ENCODE data around the gene MAD2L2. TPM values are rescaled to one million over a fixed set of nuclear protein-coding genes. Genes with fewer than 3 reads are reported as not detected.

Gene MAD2L2
- total and polyA plus RNA-seq, 9 of the 15 experiments (the other 6 are each of a cell fraction or from before 2014, with no cell fraction given) = 12.4 to 286 (median 143) TPM

Other genes starting within 250 kb of the MAD2L2 start
Only the 7 nearest of the 12 such genes appear.
- gene FBXO2, start 26.7 kb downstream of the MAD2L2 start, total RNA-seq (2014; rRNA removed) = 1.1 and 1.9 TPM in 2 replicates
- gene FBXO2, start 26.7 kb downstream of the MAD2L2 start, total RNA-seq (2014; rRNA removed; fragmentation: Illumina TruSeq; extraction: Trizol) = 0.16 and 0.25 TPM in 2 replicates
- 0.22 and 0.41 TPM in 2 replicates for gene FBXO2, start 26.7 kb downstream of the MAD2L2 start, total RNA-seq (2015; rRNA removed; fragmentation: Illumina TruSeq; extraction: Trizol)
- gene FBXO2, start 26.7 kb downstream of the MAD2L2 start, total RNA-seq (2021) = 1.4 and 1.7 TPM in 2 replicates
- 1.1 and 2.8 TPM in 2 replicates for gene FBXO2, start 26.7 kb downstream of the MAD2L2 start, polyA plus RNA-seq (2011; rRNA removed)
- gene FBXO2, start 26.7 kb downstream of the MAD2L2 start, polyA plus RNA-seq (2014; fragmentation: Illumina TruSeq; extraction: Trizol) = 0.27 and 0.46 TPM in 2 replicates
- gene FBXO2, start 26.7 kb downstream of the MAD2L2 start, polyA plus RNA-seq (2014; fragmentation: Nextera tagmentation; extraction: Ambion mirVana) = under 1 TPM; 0.04 to 0.27 TPM
- 1.6 and 2.2 TPM in 2 replicates for gene FBXO2, start 26.7 kb downstream of the MAD2L2 start, polyA plus RNA-seq (2014; rRNA removed)
- gene FBXO44, start 26.3 kb downstream of the MAD2L2 start, total RNA-seq (2014; rRNA removed) = 11.6 and 14.7 TPM in 2 replicates
- 2.6 and 3.9 TPM in 2 replicates for gene FBXO44, start 26.3 kb downstream of the MAD2L2 start, total RNA-seq (2014; rRNA removed; fragmentation: Illumina TruSeq; extraction: Trizol)
- 6.1 and 6.7 TPM in 2 replicates for gene FBXO44, start 26.3 kb downstream of the MAD2L2 start, total RNA-seq (2015; rRNA removed; fragmentation: Illumina TruSeq; extraction: Trizol)
- gene FBXO44, start 26.3 kb downstream of the MAD2L2 start, total RNA-seq (2021) = 15.7 and 16.4 TPM in 2 replicates
- gene FBXO44, start 26.3 kb downstream of the MAD2L2 start, polyA plus RNA-seq (2011; rRNA removed) = 8.3 and 18.1 TPM in 2 replicates
- gene FBXO44, start 26.3 kb downstream of the MAD2L2 start, polyA plus RNA-seq (2014; fragmentation: Illumina TruSeq; extraction: Trizol) = 5.9 and 9.8 TPM in 2 replicates
- 1 to 10 TPM in 1 of 2 experiments, under 1 TPM in 1; 0.69 to 1.3 TPM for gene FBXO44, start 26.3 kb downstream of the MAD2L2 start, polyA plus RNA-seq (2014; fragmentation: Nextera tagmentation; extraction: Ambion mirVana)
- 20.9 and 23.7 TPM in 2 replicates for gene FBXO44, start 26.3 kb downstream of the MAD2L2 start, polyA plus RNA-seq (2014; rRNA removed)
- 44.1 and 44.9 TPM in 2 replicates for gene FBXO6, start 16.9 kb downstream of the MAD2L2 start, total RNA-seq (2014; rRNA removed)
- gene FBXO6, start 16.9 kb downstream of the MAD2L2 start, total RNA-seq (2014; rRNA removed; fragmentation: Illumina TruSeq; extraction: Trizol) = 9.6 and 15.2 TPM in 2 replicates
- gene FBXO6, start 16.9 kb downstream of the MAD2L2 start, total RNA-seq (2015; rRNA removed; fragmentation: Illumina TruSeq; extraction: Trizol) = 23.8 and 24.5 TPM in 2 replicates
- 23.2 and 24.9 TPM in 2 replicates for gene FBXO6, start 16.9 kb downstream of the MAD2L2 start, total RNA-seq (2021)
- gene FBXO6, start 16.9 kb downstream of the MAD2L2 start, polyA plus RNA-seq (2011; rRNA removed) = 35.2 and 64.0 TPM in 2 replicates
- 34.1 and 34.7 TPM in 2 replicates for gene FBXO6, start 16.9 kb downstream of the MAD2L2 start, polyA plus RNA-seq (2014; fragmentation: Illumina TruSeq; extraction: Trizol)
- gene FBXO6, start 16.9 kb downstream of the MAD2L2 start, polyA plus RNA-seq (2014; fragmentation: Nextera tagmentation; extraction: Ambion mirVana) = 10 to 100 TPM; 10.6 to 16.4 TPM
- gene FBXO6, start 16.9 kb downstream of the MAD2L2 start, polyA plus RNA-seq (2014; rRNA removed) = 45.8 and 49.6 TPM in 2 replicates
- gene DRAXIN, start 10.6 kb upstream of the MAD2L2 start, total RNA-seq (2014; rRNA removed) = not detected in 2 replicates
- 0.04 TPM in 1 of 2 replicates, not detected in the other for gene DRAXIN, start 10.6 kb upstream of the MAD2L2 start, total RNA-seq (2014; rRNA removed; fragmentation: Illumina TruSeq; extraction: Trizol)
- under 0.01 TPM in 1 of 2 replicates, not detected in the other for gene DRAXIN, start 10.6 kb upstream of the MAD2L2 start, total RNA-seq (2015; rRNA removed; fragmentation: Illumina TruSeq; extraction: Trizol)
- gene DRAXIN, start 10.6 kb upstream of the MAD2L2 start, total RNA-seq (2021) = not detected in 2 replicates
- 0.01 TPM in 1 of 2 replicates, not detected in the other for gene DRAXIN, start 10.6 kb upstream of the MAD2L2 start, polyA plus RNA-seq (2011; rRNA removed)
- gene DRAXIN, start 10.6 kb upstream of the MAD2L2 start, polyA plus RNA-seq (2014; fragmentation: Illumina TruSeq; extraction: Trizol) = not detected in 2 replicates
- gene DRAXIN, start 10.6 kb upstream of the MAD2L2 start, polyA plus RNA-seq (2014; fragmentation: Nextera tagmentation; extraction: Ambion mirVana) = under 1 TPM in 1 of 2 experiments, not detected in 1; 0.01 TPM
- gene DRAXIN, start 10.6 kb upstream of the MAD2L2 start, polyA plus RNA-seq (2014; rRNA removed) = 0.01 TPM in 1 of 2 replicates, not detected in the other
- 89.3 and 118 TPM in 2 replicates for gene AGTRAP, start 55.0 kb upstream of the MAD2L2 start, total RNA-seq (2014; rRNA removed)
- 15.5 and 26.8 TPM in 2 replicates for gene AGTRAP, start 55.0 kb upstream of the MAD2L2 start, total RNA-seq (2014; rRNA removed; fragmentation: Illumina TruSeq; extraction: Trizol)
- 53.7 and 57.5 TPM in 2 replicates for gene AGTRAP, start 55.0 kb upstream of the MAD2L2 start, total RNA-seq (2015; rRNA removed; fragmentation: Illumina TruSeq; extraction: Trizol)
- 81.6 and 85.8 TPM in 2 replicates for gene AGTRAP, start 55.0 kb upstream of the MAD2L2 start, total RNA-seq (2021)
- gene AGTRAP, start 55.0 kb upstream of the MAD2L2 start, polyA plus RNA-seq (2011; rRNA removed) = 48.5 and 76.2 TPM in 2 replicates
- 81.4 and 99.0 TPM in 2 replicates for gene AGTRAP, start 55.0 kb upstream of the MAD2L2 start, polyA plus RNA-seq (2014; fragmentation: Illumina TruSeq; extraction: Trizol)
- 10 to 100 TPM; 31.4 to 51.5 TPM for gene AGTRAP, start 55.0 kb upstream of the MAD2L2 start, polyA plus RNA-seq (2014; fragmentation: Nextera tagmentation; extraction: Ambion mirVana)
- 105 TPM in 2 replicates for gene AGTRAP, start 55.0 kb upstream of the MAD2L2 start, polyA plus RNA-seq (2014; rRNA removed)
- 0.37 and 0.73 TPM in 2 replicates for gene C1orf167, start 81.0 kb upstream of the MAD2L2 start, total RNA-seq (2014; rRNA removed)
- gene C1orf167, start 81.0 kb upstream of the MAD2L2 start, total RNA-seq (2014; rRNA removed; fragmentation: Illumina TruSeq; extraction: Trizol) = 0.10 and 0.29 TPM in 2 replicates
- 0.22 and 0.53 TPM in 2 replicates for gene C1orf167, start 81.0 kb upstream of the MAD2L2 start, total RNA-seq (2015; rRNA removed; fragmentation: Illumina TruSeq; extraction: Trizol)
- gene C1orf167, start 81.0 kb upstream of the MAD2L2 start, total RNA-seq (2021) = 0.82 and 1.2 TPM in 2 replicates
- 0.29 and 0.73 TPM in 2 replicates for gene C1orf167, start 81.0 kb upstream of the MAD2L2 start, polyA plus RNA-seq (2011; rRNA removed)
- gene C1orf167, start 81.0 kb upstream of the MAD2L2 start, polyA plus RNA-seq (2014; fragmentation: Illumina TruSeq; extraction: Trizol) = 0.29 and 0.31 TPM in 2 replicates
- gene C1orf167, start 81.0 kb upstream of the MAD2L2 start, polyA plus RNA-seq (2014; fragmentation: Nextera tagmentation; extraction: Ambion mirVana) = not detected
- gene C1orf167, start 81.0 kb upstream of the MAD2L2 start, polyA plus RNA-seq (2014; rRNA removed) = 0.86 and 0.94 TPM in 2 replicates
- gene MTHFR, start 124.8 kb upstream of the MAD2L2 start, total RNA-seq (2014; rRNA removed) = 77.9 and 94.5 TPM in 2 replicates
- gene MTHFR, start 124.8 kb upstream of the MAD2L2 start, total RNA-seq (2014; rRNA removed; fragmentation: Illumina TruSeq; extraction: Trizol) = 45.3 and 45.6 TPM in 2 replicates
- 65.4 and 66.1 TPM in 2 replicates for gene MTHFR, start 124.8 kb upstream of the MAD2L2 start, total RNA-seq (2015; rRNA removed; fragmentation: Illumina TruSeq; extraction: Trizol)
- 94.1 and 104 TPM in 2 replicates for gene MTHFR, start 124.8 kb upstream of the MAD2L2 start, total RNA-seq (2021)
- gene MTHFR, start 124.8 kb upstream of the MAD2L2 start, polyA plus RNA-seq (2011; rRNA removed) = 47.6 and 56.6 TPM in 2 replicates
- 62.6 and 78.7 TPM in 2 replicates for gene MTHFR, start 124.8 kb upstream of the MAD2L2 start, polyA plus RNA-seq (2014; fragmentation: Illumina TruSeq; extraction: Trizol)
- gene MTHFR, start 124.8 kb upstream of the MAD2L2 start, polyA plus RNA-seq (2014; fragmentation: Nextera tagmentation; extraction: Ambion mirVana) = 1 to 10 TPM; 5.0 to 5.4 TPM
- 57.3 and 72.7 TPM in 2 replicates for gene MTHFR, start 124.8 kb upstream of the MAD2L2 start, polyA plus RNA-seq (2014; rRNA removed)